HG03196 (cell line): ENCODE results near the gene MYG1.

Source experiments
- ATAC-seq: cut with Tn5 transposase; IDR thresholded peaks from one replicate; pipeline ENCODE4 v1.9.1; 2021; ENCODE audit not compliant: unreplicated experiment

MYG1 gene

DNA sequence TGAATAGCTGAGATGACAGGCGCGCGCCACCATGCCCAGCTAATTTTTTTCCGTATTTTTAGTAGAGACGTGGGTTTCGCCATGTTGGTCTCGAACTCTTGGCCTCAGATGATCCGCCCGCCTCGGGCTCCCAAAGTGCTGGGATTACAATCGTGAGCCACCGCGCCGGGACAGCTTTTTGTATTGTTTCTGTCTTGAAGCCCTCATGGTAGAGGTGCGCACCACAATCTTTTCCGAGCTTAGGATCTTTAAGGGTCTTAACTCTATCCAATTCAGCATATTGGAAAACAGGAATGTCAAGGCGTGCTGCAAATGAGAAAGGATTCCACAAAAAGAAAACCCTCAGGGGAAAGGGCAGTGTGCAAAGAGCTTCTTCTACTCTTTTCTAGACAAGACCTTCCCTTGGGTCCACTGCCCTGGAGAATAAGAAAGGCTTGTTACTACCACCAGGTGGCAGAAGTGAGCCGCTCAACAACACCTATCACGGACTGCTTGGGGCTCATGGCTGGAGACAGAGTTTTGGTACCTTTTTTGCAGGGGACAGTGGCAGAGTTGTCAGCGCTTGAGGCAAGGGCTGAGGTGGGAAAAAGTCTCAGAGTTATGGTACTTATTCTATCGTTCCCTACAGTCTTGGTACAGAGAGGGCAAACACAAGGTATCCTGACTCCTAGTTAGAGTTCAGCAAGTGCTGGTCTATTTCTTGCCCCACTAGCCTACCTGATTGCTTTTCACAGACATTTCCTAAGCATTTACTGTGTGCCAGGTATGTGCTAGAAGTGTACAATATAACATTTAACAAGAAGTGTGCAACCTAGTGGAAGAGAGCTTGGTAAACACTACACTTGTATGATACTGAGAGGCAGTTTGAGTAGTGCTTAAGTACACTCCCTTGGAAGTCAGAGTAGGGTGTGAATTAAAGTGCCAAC lies 53.1 kb downstream of the MYG1 start:
- peak; percentile 72 for ATAC-seq

GRCh38 chr12:53353257-53353655 lies 53.8 kb downstream of the MYG1 start:
- ATAC-seq: no peak

- ATAC-seq: no peak
Measured at GRCh38 chr12:53355121-53355520, 55.6 kb downstream of the MYG1 start.
